ENCODE measurements around the gene KRTAP10-10.
"Not testable (repeated sequence)": the region's sequence is repeated elsewhere in the genome, so short reads cannot be mapped to it uniquely, and the experiment has no call there.

The KRTAP10-10 gene

GRCh38 chr21:44653656-44654575 lies 16.8 kb downstream of the KRTAP10-10 start:
- DNase-seq = peak; percentile 56

GRCh38 chr21:44654576-44655175 lies 17.5 kb downstream of the KRTAP10-10 start, which contains the start of gene KRTAP12-4:
Gene KRTAP12-4 (minus strand): TSS chr21:44654659. CDS start chr21:44654614, 45 bp downstream.
- DNase-seq = no peak

- DNase-seq = no peak
Observed at GRCh38 chr21:44656868-44657267, 19.7 kb downstream of the KRTAP10-10 start.

GRCh38 chr21:44657635-44658540 lies 20.7 kb downstream of the KRTAP10-10 start, which contains the start of gene KRTAP12-3:
Gene KRTAP12-3 (plus strand): TSS chr21:44657932. CDS start chr21:44657980, 48 bp downstream.
- peak; percentile 73 for DNase-seq

GRCh38 chr21:44658541-44658910 lies 21.4 kb downstream of the KRTAP10-10 start:
- DNase-seq = no peak

GRCh38 chr21:44658913-44659595 lies 21.9 kb downstream of the KRTAP10-10 start:
- peak; percentile 27 for DNase-seq

GRCh38 chr21:44661567-44661966 lies 24.4 kb downstream of the KRTAP10-10 start:
- not testable (repeated sequence) for DNase-seq

GRCh38 chr21:44664691-44665090 lies 27.5 kb downstream of the KRTAP10-10 start:
- DNase-seq = no peak

GRCh38 chr21:44666401-44667320 lies 29.5 kb downstream of the KRTAP10-10 start, which contains the start of gene KRTAP12-2:
Gene KRTAP12-2 (minus strand): TSS chr21:44666927. CDS start chr21:44666886, 41 bp downstream.
- DNase-seq = no peak

GRCh38 chr21:44667612-44668011 lies 30.5 kb downstream of the KRTAP10-10 start:
- no peak for DNase-seq

GRCh38 chr21:44670642-44671432 lies 33.7 kb downstream of the KRTAP10-10 start:
- DNase-seq = no peak

GRCh38 chr21:44671911-44672310 lies 34.8 kb downstream of the KRTAP10-10 start:
- no peak for DNase-seq

- no peak for DNase-seq
Observed at GRCh38 chr21:44677881-44678280, 40.7 kb downstream of the KRTAP10-10 start.

- DNase-seq = no peak
Observed at GRCh38 chr21:44681152-44681551, 44.0 kb downstream of the KRTAP10-10 start.

GRCh38 chr21:44681861-44682579 lies 44.9 kb downstream of the KRTAP10-10 start, which contains the start of gene KRTAP12-1:
Gene KRTAP12-1 (minus strand): TSS chr21:44682163. CDS start chr21:44682123, 40 bp downstream.
- DNase-seq = no peak

GRCh38 chr21:44682580-44683151 lies 45.5 kb downstream of the KRTAP10-10 start:
- DNase-seq = no peak

GRCh38 chr21:44684077-44684476 lies 46.9 kb downstream of the KRTAP10-10 start:
- no peak for DNase-seq

- DNase-seq = no peak
Observed at GRCh38 chr21:44684483-44684882, 47.3 kb downstream of the KRTAP10-10 start.

- not testable (repeated sequence) for DNase-seq
Observed at GRCh38 chr21:44685050-44685449, 47.9 kb downstream of the KRTAP10-10 start.
